Measurements from ENCODE around the gene DNAJC5. TPM values are rescaled to one million over a fixed set of nuclear protein-coding genes. Genes with fewer than 3 reads are reported as not detected.
A peak's percentile ranks its signal among the peaks of the same experiment; 100 is the strongest.
"Not testable (repeated sequence)": the region's sequence is repeated elsewhere in the genome, so short reads cannot be mapped to it uniquely, and the experiment has no call there.

DNAJC5 gene, protein sequence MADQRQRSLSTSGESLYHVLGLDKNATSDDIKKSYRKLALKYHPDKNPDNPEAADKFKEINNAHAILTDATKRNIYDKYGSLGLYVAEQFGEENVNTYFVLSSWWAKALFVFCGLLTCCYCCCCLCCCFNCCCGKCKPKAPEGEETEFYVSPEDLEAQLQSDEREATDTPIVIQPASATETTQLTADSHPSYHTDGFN
- 10 to 100 TPM; 30.1 to 34.3 TPM for total RNA-seq

DNA sequence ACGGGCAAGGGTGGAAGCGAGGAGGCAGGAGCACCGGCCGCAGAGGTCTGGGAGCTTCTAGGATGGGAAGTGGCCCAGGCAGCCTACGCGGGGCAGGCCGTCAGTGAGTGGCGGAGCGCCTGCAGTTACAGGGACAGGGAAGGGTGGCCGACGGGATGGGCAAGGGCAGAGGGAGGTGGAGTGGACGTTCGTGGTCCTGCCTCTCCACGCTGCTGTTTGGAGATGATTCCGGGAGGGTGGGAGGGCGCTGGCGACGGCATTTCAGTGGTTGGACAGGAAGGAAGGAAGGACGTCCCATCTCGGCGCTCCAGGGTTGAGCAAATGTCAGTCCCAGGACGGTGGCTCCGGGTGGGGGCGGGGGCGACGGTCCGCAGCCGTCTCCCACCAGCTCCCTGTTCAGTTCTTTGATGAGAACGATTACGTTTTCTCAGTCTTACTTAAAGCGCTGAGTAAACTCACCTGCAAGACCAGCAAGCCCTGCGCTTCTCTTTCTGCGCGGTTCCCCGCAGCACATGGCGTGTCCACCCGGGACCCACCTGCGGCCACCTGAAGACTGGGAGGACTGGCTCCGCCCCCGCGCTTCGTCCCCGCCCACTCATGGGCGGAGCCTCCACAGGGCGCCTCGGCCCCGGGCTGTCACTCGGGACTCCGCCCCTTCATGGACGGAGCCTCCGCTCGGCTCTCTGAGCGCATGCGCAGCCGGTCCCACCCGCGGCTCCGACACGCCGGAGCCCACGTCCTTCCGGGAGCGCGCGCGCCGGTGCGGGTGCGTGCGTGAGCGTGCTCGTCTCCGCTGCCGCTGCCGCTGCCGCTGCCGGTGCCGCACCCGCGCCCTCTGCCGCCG, at the start of gene DNAJC5:
TSS of gene DNAJC5 (plus strand) at position 769 of the 844 bp plus-strand sequence. CDS start 33,220 bp downstream, outside the sequence.
- H3K9me3 Mint-ChIP-seq (ENCODE audit: low read depth) = no peaks in the 10 kb centered on the region
- ATAC-seq = peak; percentile 86
- DNase-seq = peak; percentile 98
- CTCF ChIA-PET = interaction anchor here (1.0 to 3.1 kb wide), 5 partner anchors 13 to 85 kb away, joined by 3 to 15 read pairs (median 5); partner anchors contain the start of genes PRPF6, SAMD10 and TPD52L2
- POLR2A ChIA-PET = interaction anchor here (0.5 kb wide), 1 partner anchor 28 kb away, joined by 5 read pairs; no protein-coding TSS in a partner anchor
- peak within 1 kb of the TSS; percentile 95 for H3K4me3 Mint-ChIP-seq
- peaks cover 40% of the 10 kb centered on the region for H3K4me1 Mint-ChIP-seq
- H3K27me3 Mint-ChIP-seq = no peaks in the 10 kb centered on the region
- peaks cover 37% of the 10 kb centered on the region for H3K36me3 Mint-ChIP-seq (ENCODE audit: low read depth)
- intact Hi-C loops (cut with DNase I, micrococcal nuclease) = loop anchor here (1.0 to 5.0 kb wide), 12 partner anchors 21 to 1772 kb away; partner anchors contain the start of genes TPD52L2 (in 2 of the 2), ARFRP1 (in 1 of the 2), GMEB2 (in 1 of the 2) and LSM14B (in 1 of the 2)
- peak within 1 kb of the TSS; percentile 98 for H3K27ac Mint-ChIP-seq

- Mint-ChIP-seq H3K27me3 (peaks cover 32% of the 10 kb centered on the region), H3K4me3 (no peak overlapping the region), H3K9me3 (ENCODE audit: low read depth) (no peaks in the 10 kb centered on the region), H3K4me1 (peaks cover 10% of the 10 kb centered on the region), H3K27ac (no peak overlapping the region), H3K36me3 (ENCODE audit: low read depth) (no peaks in the 10 kb centered on the region)
- ATAC-seq (no peak), DNase-seq (peak; percentile 7)
- ChIA-PET CTCF (no interaction called here), POLR2A (no interaction called here)
- intact Hi-C loops (cut with DNase I, micrococcal nuclease) = no loop called here
These were observed 48.7 kb upstream of the DNAJC5 start for GRCh38 chr20:63846128-63846771.

- Mint-ChIP-seq H3K4me3 (no peak overlapping the region), H3K27ac (no peak overlapping the region), H3K4me1 (peaks cover 13% of the 10 kb centered on the region), H3K36me3 (ENCODE audit: low read depth) (no peaks in the 10 kb centered on the region), H3K9me3 (ENCODE audit: low read depth) (no peaks in the 10 kb centered on the region), H3K27me3 (peaks cover 32% of the 10 kb centered on the region)
- ChIA-PET POLR2A (no interaction called here), CTCF (interaction anchor here (0.7 kb wide), 1 partner anchor 19 kb away, joined by 3 read pairs; no protein-coding TSS in a partner anchor)
- intact Hi-C loops (cut with DNase I, micrococcal nuclease) = no loop called here
- ATAC-seq (no peak), DNase-seq (no peak)
These were observed 48.1 kb upstream of the DNAJC5 start for GRCh38 chr20:63846888-63847236.

- CTCF ChIA-PET = interaction anchor here (0.7 kb wide), 1 partner anchor 18 kb away, joined by 3 read pairs; no protein-coding TSS in a partner anchor
These were observed 47.5 kb upstream of the DNAJC5 start for GRCh38 chr20:63847237-63848002.

DNA sequence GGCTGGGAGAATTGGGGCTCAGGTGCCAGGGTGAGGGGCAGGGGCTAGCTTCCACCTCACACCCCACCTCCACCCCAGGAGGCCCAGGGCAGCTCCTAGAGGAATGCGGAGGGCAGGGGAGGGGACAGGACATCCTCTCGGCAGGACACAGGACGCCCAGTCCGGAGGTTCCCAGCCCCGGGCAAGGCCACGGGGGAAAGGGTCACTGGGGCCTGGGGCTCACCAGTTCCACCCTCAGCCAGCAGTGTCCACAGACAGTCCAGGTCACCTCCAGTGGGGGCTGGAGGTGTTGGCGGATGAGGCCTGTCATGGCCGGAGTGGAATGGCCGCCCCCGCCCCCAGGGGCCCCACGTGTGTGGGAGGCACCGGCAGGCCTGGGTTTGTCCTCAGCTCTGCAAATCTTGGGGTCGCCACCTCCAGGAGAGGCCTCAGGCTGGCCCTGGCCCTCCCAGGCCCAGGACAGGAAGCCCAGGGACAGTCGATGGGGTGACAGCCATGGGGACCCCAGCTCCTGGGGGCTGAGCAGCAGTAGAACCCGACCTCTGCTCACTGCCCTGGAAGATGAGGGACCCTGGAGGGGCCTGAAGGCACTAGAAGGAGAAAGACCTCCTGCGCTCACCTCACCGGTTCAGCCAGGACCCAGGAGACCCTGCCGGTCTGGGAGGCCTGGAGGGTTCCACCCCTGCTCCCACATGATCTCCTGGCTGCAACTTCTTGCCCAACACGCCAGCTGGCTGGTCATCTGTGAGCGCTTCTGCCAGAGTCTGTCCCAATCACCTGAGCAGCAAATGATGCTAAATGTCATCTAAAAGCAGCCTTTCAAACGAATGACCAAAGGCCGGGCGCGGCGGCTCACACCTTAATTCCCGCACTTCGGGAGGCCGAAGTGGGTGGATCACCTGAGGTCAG, 46.7 kb upstream of the DNAJC5 start:
- Mint-ChIP-seq H3K27ac (no peak overlapping the region), H3K4me3 (no peak overlapping the region), H3K4me1 (peaks cover 16% of the 10 kb centered on the region), H3K36me3 (ENCODE audit: low read depth) (no peaks in the 10 kb centered on the region), H3K27me3 (peaks cover 29% of the 10 kb centered on the region), H3K9me3 (ENCODE audit: low read depth) (no peaks in the 10 kb centered on the region)
- CTCF ChIA-PET = interaction anchor here (0.5 kb wide), 1 partner anchor 211 kb away, joined by 3 read pairs; no protein-coding TSS in a partner anchor
- no peak for DNase-seq
- POLR2A ChIA-PET = no interaction called here
- no peak for ATAC-seq
- intact Hi-C loops (cut with DNase I, micrococcal nuclease) = no loop called here

More at GRCh38 chr20:63847237-63848002, 47.5 kb upstream of the DNAJC5 start:
- H3K4me1 Mint-ChIP-seq = peaks cover 16% of the 10 kb centered on the region
- POLR2A ChIA-PET = no interaction called here
- no peaks in the 10 kb centered on the region for H3K9me3 Mint-ChIP-seq (ENCODE audit: low read depth)
- no peaks in the 10 kb centered on the region for H3K36me3 Mint-ChIP-seq (ENCODE audit: low read depth)
- H3K27me3 Mint-ChIP-seq = peaks cover 32% of the 10 kb centered on the region
- peak; percentile 3 for DNase-seq
- intact Hi-C loops (cut with DNase I, micrococcal nuclease) = no loop called here
- no peak overlapping the region for H3K4me3 Mint-ChIP-seq
- H3K27ac Mint-ChIP-seq = no peak overlapping the region
- ATAC-seq = no peak

DNA sequence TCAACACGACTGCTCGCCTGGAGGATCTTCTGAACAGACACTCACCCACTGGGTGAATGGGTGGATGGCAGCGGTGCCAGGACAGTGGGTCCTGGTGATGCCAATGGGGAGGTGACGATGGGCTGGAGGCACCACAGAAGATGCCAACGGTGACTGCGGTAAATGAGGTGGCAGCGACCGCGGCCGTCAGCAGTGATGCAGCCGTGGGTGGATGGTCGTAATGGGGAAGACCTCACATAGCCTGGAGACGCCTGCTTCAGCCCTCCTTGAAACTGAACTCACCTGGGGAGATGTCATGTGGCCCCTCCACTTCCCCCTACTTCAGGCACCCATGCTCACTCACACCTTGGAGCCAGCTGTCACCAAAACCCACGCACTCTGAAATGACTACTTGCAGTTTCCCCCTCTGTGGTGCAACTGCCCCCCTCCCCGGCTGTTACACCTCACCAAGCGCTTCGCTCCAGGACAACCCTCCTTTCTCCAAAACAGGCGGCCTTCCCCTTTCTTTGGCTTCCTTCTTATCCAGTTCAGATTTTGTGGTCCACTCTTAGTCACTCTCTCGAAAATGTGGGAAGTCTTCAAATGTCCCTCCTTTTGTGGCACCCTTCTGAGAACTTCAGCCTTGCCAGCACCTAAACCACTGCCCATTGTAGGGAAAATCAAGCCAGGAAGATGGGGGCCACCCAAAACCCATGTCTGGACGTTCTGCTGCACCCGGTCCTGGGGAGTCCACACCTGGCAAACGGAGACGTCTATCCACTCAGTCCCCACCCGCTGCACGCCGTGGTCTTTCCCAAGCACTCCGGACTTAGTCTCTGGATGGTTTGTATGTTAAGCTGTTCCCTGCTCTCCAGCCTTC, 44.0 kb upstream of the DNAJC5 start:
- CTCF ChIA-PET = interaction anchor here (1.0 kb wide), 1 partner anchor 13 kb away, joined by 3 read pairs; no protein-coding TSS in a partner anchor
- ATAC-seq = peak; percentile 92
- Mint-ChIP-seq H3K36me3 (ENCODE audit: low read depth) (no peaks in the 10 kb centered on the region), H3K27me3 (peaks cover 15% of the 10 kb centered on the region), H3K4me3 (no peak overlapping the region), H3K9me3 (ENCODE audit: low read depth) (no peaks in the 10 kb centered on the region), H3K4me1 (peaks cover 16% of the 10 kb centered on the region), H3K27ac (no peak overlapping the region)
- POLR2A ChIA-PET = no interaction called here
- DNase-seq = peak; percentile 86
- intact Hi-C loops (cut with DNase I, micrococcal nuclease) = loop anchor here in 1 of 2 experiments (1.0 kb wide), 1 partner anchor 22 kb away; no protein-coding TSS in a partner anchor

- ATAC-seq; H3K27ac Mint-ChIP-seq; POLR2A ChIA-PET; CTCF ChIA-PET; H3K4me3 Mint-ChIP-seq; H3K9me3 Mint-ChIP-seq (ENCODE audit: low read depth); DNase-seq; H3K36me3 Mint-ChIP-seq (ENCODE audit: low read depth); intact Hi-C loops (cut with DNase I, micrococcal nuclease): not testable (repeated sequence)
- H3K4me1 Mint-ChIP-seq = peaks cover 16% of the 10 kb centered on the region
- peaks cover 13% of the 10 kb centered on the region for H3K27me3 Mint-ChIP-seq
These were observed 43.4 kb upstream of the DNAJC5 start for GRCh38 chr20:63851548-63851943.

DNA sequence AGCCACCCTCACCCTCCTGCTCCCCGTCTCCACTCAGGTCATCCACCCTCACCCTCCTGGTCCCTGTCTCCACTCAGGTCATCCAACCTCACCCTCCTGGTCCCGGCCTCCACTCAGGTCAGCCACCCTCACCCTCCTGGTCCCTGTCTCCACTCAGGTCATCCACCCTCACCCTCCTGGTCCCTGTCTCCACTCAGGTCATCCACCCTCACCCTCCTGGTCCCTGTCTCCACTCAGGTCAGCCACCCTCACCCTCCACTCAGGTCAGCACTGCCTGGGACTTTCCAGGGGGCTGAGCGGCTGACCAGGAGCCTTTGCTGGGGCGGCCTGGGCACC, 41.2 kb upstream of the DNAJC5 start:
- intact Hi-C loops (cut with DNase I, micrococcal nuclease); H3K27ac Mint-ChIP-seq; H3K36me3 Mint-ChIP-seq (ENCODE audit: low read depth); H3K9me3 Mint-ChIP-seq (ENCODE audit: low read depth); ATAC-seq; H3K4me3 Mint-ChIP-seq; DNase-seq: not testable (repeated sequence)
- Mint-ChIP-seq H3K4me1 (peaks cover 32% of the 10 kb centered on the region), H3K27me3 (peaks cover 13% of the 10 kb centered on the region)
- ChIA-PET CTCF (interaction anchor here (1.1 kb wide), 1 partner anchor 12 kb away, joined by 3 read pairs; the partner anchor contains the start of gene TPD52L2), POLR2A (interaction anchor here (0.5 to 1.0 kb wide), 2 partner anchors 11 to 132 kb away, joined by 3 to 4 read pairs; partner anchors contain the start of gene TPD52L2)

DNA sequence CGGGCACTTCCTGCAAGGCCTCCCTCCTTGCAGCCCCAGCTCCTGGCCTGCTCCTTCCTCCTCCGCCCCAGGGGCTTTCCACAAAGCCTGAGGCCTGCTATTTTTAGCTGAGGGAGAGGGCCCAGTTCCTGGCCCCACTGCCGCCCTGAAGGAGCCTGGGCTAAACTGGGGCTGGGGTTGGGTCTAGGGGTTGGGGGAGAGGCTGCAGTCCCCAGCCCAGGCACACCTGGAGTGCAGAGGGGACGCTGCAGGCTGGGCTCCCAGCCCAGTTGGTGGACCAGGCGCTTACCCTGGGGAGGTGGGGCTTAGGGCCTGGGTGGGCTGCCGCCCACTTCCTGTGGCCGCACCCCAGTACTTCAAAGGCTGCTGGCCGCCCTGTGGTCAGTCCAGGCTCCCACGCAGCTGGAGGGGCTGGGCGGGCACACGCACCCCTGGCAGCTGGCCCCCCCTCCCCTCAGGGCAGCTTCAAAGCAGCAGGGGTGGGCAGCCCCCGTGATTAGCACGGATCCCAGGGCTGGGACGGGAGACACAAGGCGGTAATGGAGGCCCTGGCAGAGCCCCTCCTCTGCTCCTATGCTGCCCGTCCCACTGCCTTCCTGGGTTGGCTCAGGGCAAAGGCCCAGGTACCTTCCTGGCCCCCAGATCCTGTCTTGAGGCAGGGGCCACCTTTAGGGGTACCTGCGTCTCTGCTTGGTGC, 40.7 kb upstream of the DNAJC5 start:
- Mint-ChIP-seq H3K4me1 (peaks cover 37% of the 10 kb centered on the region), H3K27me3 (peaks cover 11% of the 10 kb centered on the region), H3K27ac (no peak overlapping the region), H3K9me3 (ENCODE audit: low read depth) (no peaks in the 10 kb centered on the region), H3K4me3 (no peak overlapping the region), H3K36me3 (ENCODE audit: low read depth) (no peaks in the 10 kb centered on the region)
- DNase-seq = no peak
- ChIA-PET POLR2A (interaction anchor here (0.5 to 1.0 kb wide), 3 partner anchors 11 to 138 kb away, joined by 3 to 5 read pairs (median 4); partner anchors contain the start of gene TPD52L2), CTCF (interaction anchor here (1.1 kb wide), 1 partner anchor 11 kb away, joined by 3 read pairs; the partner anchor contains the start of gene TPD52L2)
- intact Hi-C loops (cut with DNase I, micrococcal nuclease) = no loop called here
- no peak for ATAC-seq

Data from activated CD4-positive, alpha-beta T cell treated with anti-CD3 and anti-CD28 coated beads for 36 hours (primary cell).